ENCODE measurements around the gene PPA1.

The PPA1 gene

DNA sequence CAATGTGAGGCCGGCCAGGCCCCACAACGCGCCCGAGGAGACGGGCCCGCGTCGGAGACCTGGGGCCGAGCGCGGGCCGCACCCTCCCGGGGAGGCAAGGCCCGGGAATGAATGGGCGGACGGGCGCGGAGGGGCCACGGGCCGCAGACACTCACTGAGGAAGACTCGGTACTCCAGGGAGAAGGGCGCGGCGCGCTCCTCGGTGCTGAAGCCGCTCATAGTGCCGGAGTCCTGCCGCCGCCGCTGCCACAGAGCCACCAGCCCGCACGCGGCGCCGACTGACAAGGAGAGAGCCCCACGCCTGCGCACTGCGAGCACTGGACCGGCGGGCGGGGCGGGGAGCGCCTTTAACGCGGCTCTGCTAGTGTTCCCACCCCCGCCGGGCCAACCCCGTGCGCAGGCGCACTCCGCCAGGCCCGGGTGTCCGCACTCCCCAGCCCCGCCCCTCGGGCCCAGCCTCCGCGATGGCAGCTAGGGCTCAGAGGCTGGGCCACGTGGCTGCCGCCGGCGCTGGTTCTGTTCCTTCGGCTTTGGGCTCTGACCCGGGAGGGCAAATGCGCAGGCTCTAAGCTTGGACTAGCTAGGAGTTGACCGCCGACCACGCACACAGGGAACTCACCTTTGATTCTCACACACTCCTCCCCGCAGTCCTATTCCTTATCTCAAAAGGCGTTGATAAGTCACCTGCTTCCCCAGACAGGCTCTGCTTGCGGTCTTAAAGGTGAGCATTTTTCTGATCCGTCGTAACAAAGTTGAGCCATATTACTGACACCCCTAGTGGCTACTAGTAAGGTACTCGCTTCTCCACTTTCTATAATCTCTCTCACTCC, at the start of gene PPA1:
PPA1 (minus strand) TSS at position 321 of the 830 bp plus-strand sequence; CDS start at position 219, 102 bp downstream.
- H3K36me3 ChIP-seq, result no peaks in the 10 kb centered on the region
- H3K4me1 ChIP-seq (ENCODE audit: control insufficient read depth in 1 of 2, insufficient read depth in 1 of 2, low read depth in 1 of 2, low read length in 1 of 2), result peaks cover 19 to 21% of the 10 kb centered on the region in 2 experiments
- peak within 1 kb of the TSS; percentile 37 for H3K27ac ChIP-seq
- H3K9me3 ChIP-seq, result no peaks in the 10 kb centered on the region
- peak; percentile 34 for TF ChIP-seq CTCF (IDR thresholded peaks at IDR 0.05)
- peak within 1 kb of the TSS; percentile 74 to 81 for H3K4me3 ChIP-seq (ENCODE audit: low read depth in 1 of 2, low read length in 1 of 2)
- no peaks in the 10 kb centered on the region for H3K27me3 ChIP-seq

- no peak for TF ChIP-seq CTCF (IDR thresholded peaks at IDR 0.05)
- Histone ChIP-seq H3K4me1 (ENCODE audit: control insufficient read depth in 1 of 2, insufficient read depth in 1 of 2, low read depth in 1 of 2, low read length in 1 of 2) (peaks cover 8 to 13% of the 10 kb centered on the region in 2 experiments), H3K27ac (no peak overlapping the region), H3K4me3 (ENCODE audit: low read depth in 1 of 2, low read length in 1 of 2) (no peak overlapping the region), H3K27me3 (peaks cover 50% of the 10 kb centered on the region), H3K9me3 (no peaks in the 10 kb centered on the region), H3K36me3 (no peaks in the 10 kb centered on the region)
Observed at GRCh38 chr10:70281609-70282008, 48.4 kb upstream of the PPA1 start.

- peaks cover 8% of the 10 kb centered on the region in 2 experiments for H3K4me1 ChIP-seq (ENCODE audit: control insufficient read depth in 1 of 2, insufficient read depth in 1 of 2, low read depth in 1 of 2, low read length in 1 of 2)
Observed at GRCh38 chr10:70280099-70280498, 46.9 kb upstream of the PPA1 start.

DNA sequence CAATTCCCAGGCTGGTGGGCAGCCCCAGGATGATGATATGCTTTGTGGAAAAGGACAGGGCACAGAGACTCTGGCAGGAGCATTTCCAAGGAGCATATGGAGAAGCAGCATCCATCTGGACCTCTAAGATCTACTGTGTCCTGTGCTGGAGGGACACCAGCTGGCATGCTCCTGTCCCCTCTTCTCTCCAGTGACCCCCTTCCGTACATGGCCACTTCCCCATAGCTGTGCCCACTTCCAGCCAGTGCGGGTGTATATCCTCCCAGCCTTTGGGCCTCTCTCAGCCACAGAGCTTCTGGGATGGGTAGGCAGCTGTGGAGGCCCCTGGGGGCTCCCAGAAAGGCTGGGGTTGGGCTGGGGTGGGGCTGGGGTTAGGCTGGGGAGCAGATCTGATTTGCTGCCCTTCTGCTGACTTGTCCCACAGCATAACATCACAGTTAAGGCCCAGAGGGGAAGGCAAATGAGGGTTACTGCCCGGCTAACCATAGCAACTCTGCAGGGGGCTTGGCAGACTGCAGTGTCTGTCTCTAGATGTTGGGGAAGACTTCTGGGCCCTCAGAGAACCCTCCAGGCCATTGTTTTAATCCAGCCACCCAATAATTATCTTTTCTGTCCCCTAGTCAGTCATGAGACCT, 44.3 kb upstream of the PPA1 start:
- TF ChIP-seq CTCF (IDR thresholded peaks at IDR 0.05), result no peak
- Histone ChIP-seq H3K36me3 (no peaks in the 10 kb centered on the region), H3K4me1 (ENCODE audit: control insufficient read depth in 1 of 2, insufficient read depth in 1 of 2, low read depth in 1 of 2, low read length in 1 of 2) (no peaks in the 10 kb centered on the region), H3K9me3 (no peaks in the 10 kb centered on the region), H3K4me3 (ENCODE audit: low read depth in 1 of 2, low read length in 1 of 2) (no peak overlapping the region), H3K27ac (no peak overlapping the region), H3K27me3 (peaks cover 19% of the 10 kb centered on the region)

More at GRCh38 chr10:70280099-70280498, 46.9 kb upstream of the PPA1 start:
- H3K27me3 ChIP-seq, result peaks cover 45% of the 10 kb centered on the region
- no peaks in the 10 kb centered on the region for H3K9me3 ChIP-seq
- H3K4me3 ChIP-seq (ENCODE audit: low read depth in 1 of 2, low read length in 1 of 2), result no peak overlapping the region
- H3K27ac ChIP-seq, result no peak overlapping the region
- TF ChIP-seq CTCF (IDR thresholded peaks at IDR 0.05), result no peak
- H3K36me3 ChIP-seq, result no peaks in the 10 kb centered on the region

GRCh38 chr10:70274643-70275042, 41.4 kb upstream of the PPA1 start:
- no peaks in the 10 kb centered on the region for H3K4me1 ChIP-seq (ENCODE audit: control insufficient read depth in 1 of 2, insufficient read depth in 1 of 2, low read depth in 1 of 2, low read length in 1 of 2)

More at GRCh38 chr10:70274643-70275042, 41.4 kb upstream of the PPA1 start:
- no peak overlapping the region for H3K27ac ChIP-seq
- H3K4me3 ChIP-seq (ENCODE audit: low read depth in 1 of 2, low read length in 1 of 2), result no peak overlapping the region
- H3K27me3 ChIP-seq, result no peaks in the 10 kb centered on the region
- H3K9me3 ChIP-seq, result no peaks in the 10 kb centered on the region
- H3K36me3 ChIP-seq, result no peaks in the 10 kb centered on the region
- TF ChIP-seq CTCF (IDR thresholded peaks at IDR 0.05), result no peak

All from neutrophil (primary cell).